Lower leg skin (tissue), 3 donors: Measurements from ENCODE around the gene CPEB3.

Source experiments
- POLR2A ChIP-seq, 2 donors: fragments of 450-650 bp; IDR thresholded peaks; one replicate each; pipeline ENCODE4 v1.6.1; 2016 to 2017; ENCODE audit warnings: antibody characterized with exemption in 2 of 2, mild to moderate bottlenecking in 1 of 2, moderate library complexity in 1 of 2
- TF ChIP-seq, protein P1 (sequence below), 3 donors: fragments of 450-650 bp; IDR thresholded peaks; one replicate each; pipeline ENCODE4 v1.5.1; 2016; ENCODE audit warnings: antibody characterized with exemption in 3 of 3, mild to moderate bottlenecking in 3 of 3, moderate library complexity in 2 of 3

DNA sequence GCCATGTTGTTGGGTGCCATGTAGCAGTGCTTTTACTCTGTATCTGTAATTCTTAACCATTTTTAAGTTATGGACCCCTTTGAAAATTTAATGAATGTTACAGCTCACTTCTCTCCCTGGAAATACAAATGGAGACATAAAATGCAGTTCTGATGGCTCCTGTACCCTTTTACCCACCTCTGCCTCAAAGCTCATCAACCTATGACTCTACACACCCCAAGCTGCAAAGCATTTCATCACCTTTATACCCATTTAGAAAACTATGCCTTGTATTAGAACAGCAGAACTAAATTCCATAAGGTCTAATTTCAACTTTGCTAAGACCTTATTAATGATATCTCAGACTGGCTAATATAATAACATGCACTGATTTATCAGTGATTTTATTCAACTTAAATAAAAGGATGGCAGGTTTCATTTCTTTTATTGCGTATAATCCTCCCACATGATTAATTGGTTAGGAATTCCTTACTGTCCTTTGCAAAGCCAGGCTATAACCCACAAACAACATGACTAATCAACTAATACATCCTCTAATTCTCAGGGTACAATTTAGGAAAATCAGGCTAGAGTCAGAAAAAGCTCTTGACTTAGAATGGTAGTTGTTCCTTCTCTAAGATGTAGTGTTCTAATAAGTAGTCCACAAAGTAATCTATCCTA, 68.1 kb downstream of the CPEB3 start:
- TF ChIP-seq, protein P1, sequence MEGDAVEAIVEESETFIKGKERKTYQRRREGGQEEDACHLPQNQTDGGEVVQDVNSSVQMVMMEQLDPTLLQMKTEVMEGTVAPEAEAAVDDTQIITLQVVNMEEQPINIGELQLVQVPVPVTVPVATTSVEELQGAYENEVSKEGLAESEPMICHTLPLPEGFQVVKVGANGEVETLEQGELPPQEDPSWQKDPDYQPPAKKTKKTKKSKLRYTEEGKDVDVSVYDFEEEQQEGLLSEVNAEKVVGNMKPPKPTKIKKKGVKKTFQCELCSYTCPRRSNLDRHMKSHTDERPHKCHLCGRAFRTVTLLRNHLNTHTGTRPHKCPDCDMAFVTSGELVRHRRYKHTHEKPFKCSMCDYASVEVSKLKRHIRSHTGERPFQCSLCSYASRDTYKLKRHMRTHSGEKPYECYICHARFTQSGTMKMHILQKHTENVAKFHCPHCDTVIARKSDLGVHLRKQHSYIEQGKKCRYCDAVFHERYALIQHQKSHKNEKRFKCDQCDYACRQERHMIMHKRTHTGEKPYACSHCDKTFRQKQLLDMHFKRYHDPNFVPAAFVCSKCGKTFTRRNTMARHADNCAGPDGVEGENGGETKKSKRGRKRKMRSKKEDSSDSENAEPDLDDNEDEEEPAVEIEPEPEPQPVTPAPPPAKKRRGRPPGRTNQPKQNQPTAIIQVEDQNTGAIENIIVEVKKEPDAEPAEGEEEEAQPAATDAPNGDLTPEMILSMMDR (IDR thresholded peaks at IDR 0.05) = no peak
- no peak for TF ChIP-seq POLR2A (IDR thresholded peaks at IDR 0.05)
